K562 treated with DMSO at 1 percent for 4 hours (cell line): ENCODE results near the gene GPBP1. TPM values are rescaled to one million over a fixed set of nuclear protein-coding genes. Genes with fewer than 3 reads are reported as not detected.

ENCODE experiments used
- total RNA-seq: library from RNA; unstranded; fragments of 300-600 nt; gene quantifications from 2 replicates; pipeline ENCODE4 v1.2.3, GENCODE V29; 2022; ENCODE audit not compliant: insufficient read depth

GPBP1 gene, protein sequence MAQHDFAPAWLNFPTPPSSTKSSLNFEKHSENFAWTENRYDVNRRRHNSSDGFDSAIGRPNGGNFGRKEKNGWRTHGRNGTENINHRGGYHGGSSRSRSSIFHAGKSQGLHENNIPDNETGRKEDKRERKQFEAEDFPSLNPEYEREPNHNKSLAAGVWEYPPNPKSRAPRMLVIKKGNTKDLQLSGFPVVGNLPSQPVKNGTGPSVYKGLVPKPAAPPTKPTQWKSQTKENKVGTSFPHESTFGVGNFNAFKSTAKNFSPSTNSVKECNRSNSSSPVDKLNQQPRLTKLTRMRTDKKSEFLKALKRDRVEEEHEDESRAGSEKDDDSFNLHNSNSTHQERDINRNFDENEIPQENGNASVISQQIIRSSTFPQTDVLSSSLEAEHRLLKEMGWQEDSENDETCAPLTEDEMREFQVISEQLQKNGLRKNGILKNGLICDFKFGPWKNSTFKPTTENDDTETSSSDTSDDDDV
- 53.0 and 59.5 TPM in 2 replicates for total RNA-seq

DNA sequence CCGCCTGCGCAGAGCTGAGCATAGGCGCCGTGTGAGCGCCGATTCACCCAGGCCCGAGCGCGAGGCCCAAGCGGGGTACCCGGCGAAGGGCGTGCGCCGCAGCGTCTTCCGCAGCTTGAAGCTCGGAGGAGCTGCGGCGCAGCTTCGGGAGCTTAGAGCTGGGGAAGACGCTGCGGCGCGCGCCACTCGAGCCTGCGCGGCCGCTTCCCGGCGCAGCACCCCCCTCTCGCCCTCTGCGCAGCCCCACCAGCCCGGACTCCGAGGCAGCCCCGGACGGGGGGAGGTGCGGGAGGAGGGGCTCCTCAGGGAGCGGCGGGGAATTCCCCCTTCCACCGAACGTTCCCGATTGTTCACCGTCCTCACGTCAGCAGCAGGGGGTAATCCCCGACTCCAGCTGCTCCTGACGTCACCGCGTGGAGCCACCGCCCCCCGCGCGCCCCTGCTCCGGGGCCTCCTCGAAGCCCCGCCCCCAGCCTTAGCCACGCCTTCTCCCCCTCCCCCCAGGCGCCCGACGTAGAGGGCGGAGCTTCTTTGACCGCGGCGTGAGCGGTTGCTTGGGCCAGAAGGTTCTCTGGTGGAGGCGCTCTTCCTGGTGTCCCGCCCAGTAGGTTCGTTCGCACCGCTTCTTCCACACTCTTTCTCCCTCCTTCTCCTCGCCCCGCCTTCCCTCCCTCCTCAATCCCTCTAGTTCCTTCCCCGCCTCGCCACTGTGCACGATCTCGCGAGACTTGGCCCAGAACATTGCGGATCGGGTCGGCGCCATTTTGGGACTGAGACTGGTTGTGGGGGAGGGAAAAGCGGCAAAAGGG is at the start of gene GPBP1:
GPBP1 (plus strand) TSS at position 741 of the 809 bp plus-strand sequence. CDS start 40,072 bp downstream, outside the sequence.

Other genes with a start within 250 kb of the GPBP1 start
- 6.8 and 7.9 TPM in 2 replicates for gene MIER3, start 221.9 kb upstream of the GPBP1 start, total RNA-seq